ENCODE measurements around the gene SPINK14.

Gene SPINK14

DNA sequence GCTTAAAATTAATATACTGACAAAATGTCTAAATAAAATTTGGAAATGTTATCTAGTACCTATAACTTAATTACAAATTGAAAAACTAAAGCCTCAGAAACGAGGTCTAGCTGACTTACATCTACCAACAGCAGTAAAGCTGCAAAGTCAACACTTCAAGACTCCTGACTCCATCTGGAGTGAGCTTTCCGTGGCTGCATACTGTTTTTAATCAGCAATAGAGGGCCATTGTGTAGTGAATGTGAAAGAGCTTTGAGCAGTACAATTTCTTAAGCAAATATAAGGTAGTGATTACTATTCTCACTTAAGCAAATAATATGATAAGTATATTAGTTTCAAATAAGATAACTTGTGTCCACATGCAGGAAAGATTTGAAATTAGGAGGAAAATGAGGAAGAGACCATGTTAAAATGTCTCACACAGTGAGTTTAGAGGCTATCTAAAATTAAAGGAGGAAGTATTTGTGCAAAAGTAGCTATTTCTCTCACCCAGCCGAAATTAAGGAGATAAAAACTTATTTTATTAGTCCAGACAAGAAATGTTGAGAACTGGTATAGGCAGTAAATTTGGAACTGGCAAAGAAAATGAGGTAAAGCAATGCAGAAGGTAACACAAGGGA, 40.9 kb downstream of the SPINK14 start:
- TF ChIP-seq, protein P1, sequence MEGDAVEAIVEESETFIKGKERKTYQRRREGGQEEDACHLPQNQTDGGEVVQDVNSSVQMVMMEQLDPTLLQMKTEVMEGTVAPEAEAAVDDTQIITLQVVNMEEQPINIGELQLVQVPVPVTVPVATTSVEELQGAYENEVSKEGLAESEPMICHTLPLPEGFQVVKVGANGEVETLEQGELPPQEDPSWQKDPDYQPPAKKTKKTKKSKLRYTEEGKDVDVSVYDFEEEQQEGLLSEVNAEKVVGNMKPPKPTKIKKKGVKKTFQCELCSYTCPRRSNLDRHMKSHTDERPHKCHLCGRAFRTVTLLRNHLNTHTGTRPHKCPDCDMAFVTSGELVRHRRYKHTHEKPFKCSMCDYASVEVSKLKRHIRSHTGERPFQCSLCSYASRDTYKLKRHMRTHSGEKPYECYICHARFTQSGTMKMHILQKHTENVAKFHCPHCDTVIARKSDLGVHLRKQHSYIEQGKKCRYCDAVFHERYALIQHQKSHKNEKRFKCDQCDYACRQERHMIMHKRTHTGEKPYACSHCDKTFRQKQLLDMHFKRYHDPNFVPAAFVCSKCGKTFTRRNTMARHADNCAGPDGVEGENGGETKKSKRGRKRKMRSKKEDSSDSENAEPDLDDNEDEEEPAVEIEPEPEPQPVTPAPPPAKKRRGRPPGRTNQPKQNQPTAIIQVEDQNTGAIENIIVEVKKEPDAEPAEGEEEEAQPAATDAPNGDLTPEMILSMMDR (IDR thresholded peaks at IDR 0.05; ENCODE audit: unreplicated experiment in 3 of 3) = no peak
- Mint-ChIP-seq H3K9me3 (no peaks in the 10 kb centered on the region), H3K27me3 (ENCODE audit: low read depth) (peaks cover 3% of the 10 kb centered on the region), H3K36me3 (ENCODE audit: low read depth) (no peaks in the 10 kb centered on the region), H3K27ac (no peak overlapping the region), H3K4me3 (no peak overlapping the region), H3K4me1 (no peaks in the 10 kb centered on the region)

DNA sequence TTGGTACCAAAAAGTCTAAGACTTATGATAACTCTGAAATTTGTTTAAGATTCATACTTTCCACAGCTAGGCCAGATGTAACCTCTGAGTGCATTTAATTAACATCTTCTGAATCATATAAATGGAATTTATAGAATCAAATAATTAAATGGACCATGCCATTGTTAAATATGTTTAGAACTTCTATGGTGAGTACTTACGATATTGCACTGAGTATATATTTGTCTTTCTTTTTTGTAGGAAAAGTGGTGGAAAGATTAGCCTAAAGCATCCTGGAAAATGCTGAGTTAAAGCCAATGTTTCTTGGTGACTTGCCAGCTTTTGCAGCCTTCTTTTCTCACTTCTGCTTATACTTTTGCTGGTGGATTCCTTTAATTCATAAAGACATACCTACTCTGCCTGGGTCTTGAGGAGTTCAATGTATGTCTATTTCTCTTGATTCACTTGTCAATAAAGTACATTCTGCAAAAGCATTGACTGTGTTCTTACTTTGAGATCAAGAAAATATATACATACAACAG, 46.4 kb downstream of the SPINK14 start:
- TF ChIP-seq, protein P1 (IDR thresholded peaks at IDR 0.05; ENCODE audit: unreplicated experiment in 3 of 3) = no peak

DNA sequence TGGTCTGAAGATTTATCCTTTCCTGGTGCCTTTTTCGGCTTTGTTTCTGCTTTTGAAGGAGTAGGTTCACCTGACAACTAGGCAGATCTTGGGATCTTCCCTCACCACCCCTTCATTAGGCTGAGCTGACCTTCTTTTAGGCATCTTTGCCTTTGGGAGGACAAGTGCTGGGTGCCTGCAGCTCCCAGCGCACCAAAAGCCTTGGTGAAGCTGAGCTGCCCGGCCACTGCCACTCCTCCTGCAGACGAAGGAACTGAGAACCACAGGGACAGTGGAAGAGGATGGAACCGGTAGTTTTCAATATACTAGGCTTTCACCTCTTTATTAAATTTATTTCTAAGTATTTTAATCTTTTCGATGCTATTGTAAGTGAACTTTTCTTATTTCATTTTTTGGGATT, 53.2 kb downstream of the SPINK14 start:
- H3K4me3 Mint-ChIP-seq = no peak overlapping the region
- TF ChIP-seq, protein P1 (IDR thresholded peaks at IDR 0.05; ENCODE audit: unreplicated experiment in 3 of 3) = no peak
- no peaks in the 10 kb centered on the region for H3K4me1 Mint-ChIP-seq
- H3K36me3 Mint-ChIP-seq (ENCODE audit: low read depth) = no peaks in the 10 kb centered on the region
- H3K27me3 Mint-ChIP-seq (ENCODE audit: low read depth) = peaks cover 4% of the 10 kb centered on the region
- no peak overlapping the region for H3K27ac Mint-ChIP-seq
- H3K9me3 Mint-ChIP-seq = no peaks in the 10 kb centered on the region

More for the DNA sequence above, 46.4 kb downstream of the SPINK14 start:
- Mint-ChIP-seq H3K27ac (no peak overlapping the region), H3K4me1 (no peaks in the 10 kb centered on the region), H3K4me3 (no peak overlapping the region), H3K9me3 (no peaks in the 10 kb centered on the region), H3K27me3 (ENCODE audit: low read depth) (no peaks in the 10 kb centered on the region), H3K36me3 (ENCODE audit: low read depth) (no peaks in the 10 kb centered on the region)

DNA sequence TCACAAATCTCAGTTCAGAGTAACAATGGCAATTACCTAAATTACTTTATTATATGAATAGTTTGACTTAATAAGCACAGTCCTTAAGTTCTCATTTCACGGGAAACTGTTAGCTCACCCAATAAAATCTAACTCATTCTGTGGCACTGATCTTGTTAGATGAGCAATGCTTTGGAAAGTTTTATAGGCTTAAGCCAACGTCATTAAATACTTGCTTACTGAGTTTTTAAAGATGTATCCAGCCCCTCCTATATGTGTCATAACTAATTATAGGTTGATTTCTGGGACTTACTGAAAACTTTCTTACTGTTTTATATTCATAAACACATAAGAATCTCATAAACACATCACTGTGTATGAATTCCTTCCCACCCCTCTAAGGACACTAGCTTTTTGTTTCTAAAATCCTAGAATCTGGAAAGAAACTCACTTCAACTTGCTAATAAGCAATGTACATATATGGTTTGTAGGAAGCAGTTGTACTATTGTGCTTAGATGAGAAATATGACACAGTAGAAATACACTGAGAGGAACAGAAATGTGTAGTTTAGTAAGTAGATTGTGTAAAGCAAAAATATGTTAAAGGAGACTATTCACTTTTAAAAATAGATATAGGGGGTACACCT, 55.9 kb downstream of the SPINK14 start:
- Mint-ChIP-seq H3K4me3 (no peak overlapping the region), H3K27me3 (ENCODE audit: low read depth) (peaks cover 6% of the 10 kb centered on the region), H3K36me3 (ENCODE audit: low read depth) (no peaks in the 10 kb centered on the region), H3K4me1 (no peaks in the 10 kb centered on the region), H3K27ac (no peak overlapping the region), H3K9me3 (no peaks in the 10 kb centered on the region)
- TF ChIP-seq, protein P1 (IDR thresholded peaks at IDR 0.05; ENCODE audit: unreplicated experiment in 3 of 3) = no peak
